ENCODE measurements around the gene VCL. TPM values are rescaled to one million over a fixed set of nuclear protein-coding genes. Genes with fewer than 3 reads are reported as not detected.

VCL gene
- total RNA-seq, 2 experiments from 2014 or later: 15.6 to 18.5 TPM

DNA sequence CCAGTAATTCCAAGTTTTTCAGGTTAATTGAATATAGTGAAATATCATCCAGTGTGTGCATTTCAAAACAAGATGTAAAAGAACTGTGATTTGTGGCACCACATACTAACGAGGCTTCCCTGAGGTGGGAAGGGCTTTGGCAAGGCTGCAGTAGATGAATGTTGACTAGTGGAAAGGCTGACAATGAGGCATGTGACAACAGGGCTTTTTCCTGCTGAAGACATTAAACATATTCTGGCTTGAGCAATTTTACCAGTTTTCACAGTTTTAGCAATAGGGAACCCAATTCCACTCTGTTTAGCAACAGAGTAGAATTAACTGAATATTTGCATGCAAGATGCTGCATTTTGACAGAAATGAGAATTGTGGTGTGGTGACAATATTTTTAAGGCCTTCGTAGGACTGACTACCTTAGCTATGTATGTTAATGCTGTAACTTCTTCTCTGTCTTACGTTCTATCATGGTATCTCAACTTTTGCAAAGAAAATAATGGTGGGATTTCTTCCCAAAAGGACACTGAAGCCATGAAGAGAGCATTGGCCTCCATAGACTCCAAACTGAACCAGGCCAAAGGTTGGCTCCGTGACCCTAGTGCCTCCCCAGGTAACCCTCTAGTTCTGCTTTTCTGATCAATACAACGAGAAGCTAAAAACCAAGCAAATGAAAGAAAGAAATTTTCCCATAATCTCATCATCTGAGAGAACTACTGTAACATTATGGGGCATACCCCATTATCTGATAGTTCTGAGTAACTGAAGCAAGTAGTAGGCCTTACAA is 84.2 kb downstream of the VCL start:
- DNase-seq: no peak
- Mint-ChIP-seq H3K27ac (no peak overlapping the region), H3K36me3 (peaks cover 10% of the 10 kb centered on the region), H3K4me1 (peaks cover 29% of the 10 kb centered on the region), H3K27me3 (no peaks in the 10 kb centered on the region), H3K4me3 (no peak overlapping the region), H3K9me3 (no peaks in the 10 kb centered on the region)
- POLR2A ChIA-PET: no interaction called here
- ATAC-seq (ENCODE audit: low read depth): no peak

DNA sequence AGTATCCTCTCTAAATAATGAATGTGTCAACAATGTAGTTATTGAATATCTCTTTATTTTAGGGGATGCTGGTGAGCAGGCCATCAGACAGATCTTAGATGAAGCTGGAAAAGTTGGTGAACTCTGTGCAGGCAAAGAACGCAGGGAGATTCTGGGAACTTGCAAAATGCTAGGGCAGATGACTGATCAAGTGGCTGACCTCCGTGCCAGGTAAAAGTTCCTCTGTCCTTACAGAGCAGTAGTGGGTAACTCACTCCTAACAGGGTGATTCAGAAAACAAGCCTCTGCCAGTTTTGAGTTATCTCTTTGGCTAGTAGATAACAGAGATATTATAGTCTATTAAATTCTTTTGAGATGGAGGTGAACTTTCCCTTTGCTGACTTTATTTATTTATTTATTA is 85.4 kb downstream of the VCL start:
- Mint-ChIP-seq H3K27me3 (no peaks in the 10 kb centered on the region), H3K4me1 (peaks cover 23% of the 10 kb centered on the region), H3K27ac (no peak overlapping the region), H3K4me3 (no peak overlapping the region), H3K36me3 (peaks cover 7% of the 10 kb centered on the region), H3K9me3 (no peaks in the 10 kb centered on the region)
- DNase-seq (no peak), ATAC-seq (ENCODE audit: low read depth) (no peak)
- POLR2A ChIA-PET: no interaction called here

DNA sequence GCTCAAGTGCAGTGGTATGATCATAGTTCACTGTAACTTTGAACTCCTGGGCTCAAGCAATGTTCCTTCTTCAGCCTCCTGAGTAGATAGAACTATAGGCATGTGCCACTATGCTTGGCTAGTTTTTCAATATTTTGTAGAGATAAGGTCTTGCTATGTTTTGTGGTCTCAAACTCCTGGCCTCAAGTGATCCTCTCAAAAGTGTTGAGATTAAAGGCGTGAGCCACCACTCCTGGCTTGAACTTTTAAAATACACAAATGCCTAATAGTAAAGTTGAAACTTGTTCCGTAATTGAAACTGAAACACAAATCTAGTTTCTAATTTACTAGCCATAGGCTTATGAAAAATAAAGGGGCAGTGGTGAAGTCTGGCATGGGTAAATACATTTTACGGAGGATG is 87.0 kb downstream of the VCL start:
- H3K9me3 Mint-ChIP-seq: no peaks in the 10 kb centered on the region
- POLR2A ChIA-PET: no interaction called here
- ATAC-seq (ENCODE audit: low read depth) (no peak), DNase-seq (no peak)
- H3K4me1 Mint-ChIP-seq: peaks cover 9% of the 10 kb centered on the region
- peak overlapping the region; percentile 27 for H3K4me3 Mint-ChIP-seq
- H3K36me3 Mint-ChIP-seq: peaks cover 5% of the 10 kb centered on the region
- peak overlapping the region; percentile 49 for H3K27ac Mint-ChIP-seq
- no peaks in the 10 kb centered on the region for H3K27me3 Mint-ChIP-seq

DNA sequence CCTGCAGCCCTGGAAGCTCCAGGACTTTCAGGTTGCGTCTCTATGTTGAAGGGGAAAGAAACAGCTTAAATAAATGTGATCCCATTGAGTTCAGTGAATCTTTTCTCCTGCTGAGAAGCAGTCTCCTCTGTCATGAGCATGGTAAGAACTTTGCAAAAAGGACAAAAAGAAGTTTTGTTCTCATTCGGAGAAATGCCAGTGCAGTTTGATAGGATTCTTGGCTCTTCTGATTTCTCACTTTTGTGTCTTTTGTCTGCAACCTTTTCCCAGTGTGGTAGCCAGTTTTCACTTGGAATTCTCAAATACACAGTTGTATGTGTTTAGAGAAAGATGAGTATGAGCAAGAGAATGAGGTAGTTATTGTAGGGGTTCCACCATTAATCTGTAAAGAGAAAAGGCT is 88.4 kb downstream of the VCL start:
- Mint-ChIP-seq H3K36me3 (peaks cover 8% of the 10 kb centered on the region), H3K4me3 (no peak overlapping the region), H3K9me3 (no peaks in the 10 kb centered on the region), H3K27ac (no peak overlapping the region), H3K4me1 (peaks cover 6% of the 10 kb centered on the region), H3K27me3 (no peaks in the 10 kb centered on the region)
- no peak for ATAC-seq (ENCODE audit: low read depth)
- POLR2A ChIA-PET: no interaction called here
- DNase-seq: no peak

DNA sequence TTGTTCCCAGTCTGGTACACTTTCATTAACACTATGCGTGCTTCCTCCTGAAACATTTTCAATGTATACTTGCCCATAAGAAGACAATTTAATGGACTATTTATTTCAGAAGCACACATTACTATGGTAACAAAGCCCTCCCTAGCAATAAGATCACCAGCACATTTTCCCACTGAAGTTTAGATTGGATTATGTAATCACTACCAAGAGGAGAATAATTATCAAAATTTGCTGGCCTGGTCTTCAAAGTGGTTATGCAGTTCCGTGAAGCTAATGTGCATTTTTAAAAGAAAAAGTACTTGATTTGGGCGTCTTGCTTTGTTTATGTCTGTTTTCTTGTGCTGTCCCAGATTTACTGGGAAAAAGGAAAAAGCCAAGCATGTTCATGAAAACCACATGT is 90.8 kb downstream of the VCL start:
- POLR2A ChIA-PET: no interaction called here
- Mint-ChIP-seq H3K36me3 (peaks cover 8% of the 10 kb centered on the region), H3K27ac (no peak overlapping the region), H3K4me1 (peaks cover 6% of the 10 kb centered on the region), H3K9me3 (no peaks in the 10 kb centered on the region), H3K4me3 (no peak overlapping the region), H3K27me3 (no peaks in the 10 kb centered on the region)
- DNase-seq (no peak), ATAC-seq (ENCODE audit: low read depth) (no peak)

DNA sequence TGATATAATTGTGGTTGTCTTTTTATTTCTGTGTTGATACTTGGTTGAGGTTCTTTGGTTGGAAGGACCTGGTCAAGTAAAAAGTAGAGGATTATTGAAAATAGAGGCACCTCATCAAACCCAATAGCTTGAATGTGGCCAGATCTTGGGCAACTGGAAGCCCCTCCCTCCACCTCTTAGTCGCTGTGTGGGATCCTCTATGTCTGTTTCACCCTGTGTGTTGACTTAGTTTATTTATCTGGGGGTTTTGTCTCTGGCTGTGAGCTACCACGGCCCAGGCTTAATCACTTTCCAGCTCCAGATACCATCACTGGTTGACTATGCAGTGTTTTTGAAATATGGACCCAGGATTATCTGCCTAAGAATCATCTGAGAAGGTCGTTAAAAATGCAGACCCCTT is 94.5 kb downstream of the VCL start:
- POLR2A ChIA-PET: no interaction called here
- Mint-ChIP-seq H3K9me3 (no peaks in the 10 kb centered on the region), H3K4me1 (no peaks in the 10 kb centered on the region), H3K36me3 (peaks cover 6% of the 10 kb centered on the region), H3K4me3 (no peak overlapping the region), H3K27ac (no peak overlapping the region), H3K27me3 (no peaks in the 10 kb centered on the region)
- DNase-seq (no peak), ATAC-seq (ENCODE audit: low read depth) (no peak)

DNA sequence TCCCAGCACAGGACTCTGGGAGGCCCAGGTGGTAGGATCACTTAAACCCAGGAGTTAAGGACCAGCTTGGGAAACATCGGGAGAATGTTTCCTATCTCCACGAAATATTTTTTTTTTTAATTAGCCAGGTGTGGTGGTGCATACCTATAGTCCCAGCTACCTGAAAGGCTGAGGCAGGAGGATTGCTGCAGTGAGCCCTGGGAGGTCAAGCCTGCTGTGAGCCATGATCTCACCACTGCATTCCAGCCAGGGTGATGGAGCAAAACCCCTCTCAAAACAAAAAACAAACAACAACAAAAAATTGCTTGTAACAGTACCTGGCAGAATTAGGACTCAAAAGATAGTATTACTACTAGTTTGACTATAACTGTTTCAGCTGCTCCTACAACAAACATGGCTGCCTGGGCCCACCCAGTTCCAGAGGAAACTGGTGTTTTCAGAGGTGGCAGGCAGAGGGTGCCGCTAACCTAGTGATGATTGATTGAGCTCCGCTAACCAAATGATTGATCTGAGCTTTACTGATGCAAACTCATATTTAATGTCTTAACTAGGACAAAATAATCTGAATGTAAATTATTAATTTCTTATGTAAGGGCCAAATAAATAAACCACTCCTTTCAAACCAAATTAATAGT is 95.7 kb downstream of the VCL start:
- H3K27me3 Mint-ChIP-seq: no peaks in the 10 kb centered on the region
- peaks cover 10% of the 10 kb centered on the region for H3K36me3 Mint-ChIP-seq

DNA sequence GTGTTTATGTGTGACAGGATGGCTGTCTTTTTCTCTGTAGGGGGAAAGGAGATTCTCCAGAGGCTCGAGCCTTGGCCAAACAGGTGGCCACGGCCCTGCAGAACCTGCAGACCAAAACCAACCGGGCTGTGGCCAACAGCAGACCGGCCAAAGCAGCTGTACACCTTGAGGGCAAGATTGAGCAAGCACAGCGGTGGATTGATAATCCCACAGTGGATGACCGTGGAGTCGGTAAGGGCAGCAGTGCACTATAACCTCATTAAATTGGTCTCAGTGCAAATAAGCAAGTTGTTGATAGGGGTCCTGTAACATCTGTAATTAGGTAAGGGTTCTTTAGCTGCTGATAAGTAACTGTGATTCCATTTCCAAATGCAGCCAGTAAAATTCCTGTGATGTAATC is 96.3 kb downstream of the VCL start:
- POLR2A ChIA-PET: no interaction called here
- H3K9me3 Mint-ChIP-seq: no peaks in the 10 kb centered on the region
- H3K4me1 Mint-ChIP-seq: peaks cover 5% of the 10 kb centered on the region
- ATAC-seq (ENCODE audit: low read depth) (no peak), DNase-seq (no peak)
- no peak overlapping the region for H3K27ac Mint-ChIP-seq
- H3K4me3 Mint-ChIP-seq: no peak overlapping the region
- no peaks in the 10 kb centered on the region for H3K27me3 Mint-ChIP-seq
- peaks cover 10% of the 10 kb centered on the region for H3K36me3 Mint-ChIP-seq

More for the DNA sequence above, 95.7 kb downstream of the VCL start:
- no peak for ATAC-seq (ENCODE audit: low read depth)
- DNase-seq: no peak
- no peaks in the 10 kb centered on the region for H3K9me3 Mint-ChIP-seq
- no peak overlapping the region for H3K27ac Mint-ChIP-seq
- H3K4me3 Mint-ChIP-seq: no peak overlapping the region
- H3K4me1 Mint-ChIP-seq: no peaks in the 10 kb centered on the region
- POLR2A ChIA-PET: no interaction called here

DNA sequence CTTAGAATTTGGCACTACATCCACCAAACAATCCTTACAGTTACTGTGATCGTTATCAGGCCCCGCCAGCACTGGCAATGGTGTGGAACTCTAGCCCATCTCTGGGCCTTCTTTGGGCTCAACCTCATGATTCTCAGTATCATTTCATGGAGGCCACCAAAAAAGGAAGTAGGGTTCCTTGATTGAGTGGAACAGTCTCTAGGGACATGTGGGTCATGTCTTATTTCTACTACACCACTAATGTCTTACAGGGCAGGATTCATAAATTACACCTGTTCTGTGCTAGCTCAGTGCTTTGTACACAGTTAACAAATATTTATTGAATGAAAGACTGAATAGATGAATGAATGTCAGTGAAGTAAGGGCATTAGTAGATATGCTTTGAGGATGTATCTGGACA is 98.9 kb downstream of the VCL start:
- peaks cover 5% of the 10 kb centered on the region for H3K4me1 Mint-ChIP-seq
- H3K36me3 Mint-ChIP-seq: peaks cover 8% of the 10 kb centered on the region
- no peaks in the 10 kb centered on the region for H3K27me3 Mint-ChIP-seq
- DNase-seq (no peak), ATAC-seq (ENCODE audit: low read depth) (no peak)
- POLR2A ChIA-PET: no interaction called here
- H3K4me3 Mint-ChIP-seq: no peak overlapping the region
- H3K27ac Mint-ChIP-seq: no peak overlapping the region
- H3K9me3 Mint-ChIP-seq: no peaks in the 10 kb centered on the region

DNA sequence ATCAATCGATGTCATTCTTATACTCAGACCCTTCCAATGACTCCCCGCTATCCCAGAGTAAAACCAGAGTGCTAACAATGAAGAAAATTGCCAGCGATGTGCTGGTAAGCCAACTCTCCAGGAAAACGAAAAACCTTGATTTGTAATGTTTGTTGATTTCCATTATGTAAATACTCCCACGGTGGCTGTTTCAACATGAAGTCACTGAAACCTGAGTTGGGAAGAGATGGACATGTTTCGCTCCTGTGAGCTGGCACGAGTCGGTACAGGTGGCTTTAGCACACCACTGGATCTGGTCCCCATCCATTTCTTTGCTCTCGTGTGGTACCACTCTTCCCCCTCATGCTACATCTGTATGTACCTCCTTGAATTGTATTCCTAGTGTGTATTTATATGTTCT is 99.9 kb downstream of the VCL start:
- no peaks in the 10 kb centered on the region for H3K9me3 Mint-ChIP-seq
- DNase-seq (no peak), ATAC-seq (ENCODE audit: low read depth) (no peak)
- H3K4me3 Mint-ChIP-seq: no peak overlapping the region
- H3K4me1 Mint-ChIP-seq: peaks cover 5% of the 10 kb centered on the region
- POLR2A ChIA-PET: no interaction called here
- peaks cover 8% of the 10 kb centered on the region for H3K36me3 Mint-ChIP-seq
- no peaks in the 10 kb centered on the region for H3K27me3 Mint-ChIP-seq
- no peak overlapping the region for H3K27ac Mint-ChIP-seq

DNA sequence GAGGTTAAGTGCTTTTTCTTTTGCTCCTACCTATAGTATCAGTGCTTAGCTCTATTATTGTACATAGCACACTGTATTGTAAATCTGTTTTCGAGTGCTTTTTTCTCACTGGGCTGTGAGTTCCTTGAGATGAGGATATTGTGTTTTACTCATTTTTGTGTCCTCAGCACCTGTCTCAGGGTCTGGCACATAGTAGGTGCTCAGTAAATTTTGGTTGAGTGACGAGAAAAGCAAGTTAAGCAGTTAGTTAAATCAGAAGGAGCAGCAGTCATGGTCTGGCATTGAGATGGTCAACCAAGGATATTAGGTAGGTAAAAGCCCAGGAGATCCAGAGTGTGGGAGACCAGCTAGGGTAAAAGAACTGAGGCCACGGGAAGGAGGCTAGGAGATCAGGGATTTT is 101.5 kb downstream of the VCL start:
- Mint-ChIP-seq H3K4me1 (peaks cover 5% of the 10 kb centered on the region), H3K27ac (no peak overlapping the region)
- POLR2A ChIA-PET: no interaction called here

DNA sequence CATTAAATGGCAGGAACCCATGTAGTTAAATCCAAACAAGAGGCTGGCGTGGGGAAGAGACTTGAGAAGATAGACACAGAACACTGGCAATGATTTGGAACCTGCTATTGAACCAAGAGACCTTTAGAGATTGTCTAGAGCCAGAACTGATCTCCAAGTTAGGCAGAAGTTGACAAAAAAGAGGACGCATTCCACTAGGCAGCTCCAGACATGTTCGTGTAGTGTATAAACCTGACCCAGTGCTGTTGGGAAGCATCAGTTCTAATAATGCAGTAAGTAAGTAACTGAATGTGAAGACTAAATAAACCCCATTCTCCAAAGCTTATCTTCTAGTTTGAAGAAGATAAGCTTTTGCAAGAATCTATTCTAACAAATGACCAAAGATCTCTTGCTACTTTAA is 101.9 kb downstream of the VCL start:
- Mint-ChIP-seq H3K4me1 (peaks cover 5% of the 10 kb centered on the region), H3K27me3 (no peaks in the 10 kb centered on the region), H3K27ac (no peak overlapping the region), H3K9me3 (no peaks in the 10 kb centered on the region), H3K4me3 (no peak overlapping the region), H3K36me3 (peaks cover 8% of the 10 kb centered on the region)
- ATAC-seq (ENCODE audit: low read depth): no peak
- no peak for DNase-seq
- POLR2A ChIA-PET: no interaction called here

More for the DNA sequence above, 101.5 kb downstream of the VCL start:
- DNase-seq (no peak), ATAC-seq (ENCODE audit: low read depth) (no peak)
- no peaks in the 10 kb centered on the region for H3K9me3 Mint-ChIP-seq
- no peaks in the 10 kb centered on the region for H3K27me3 Mint-ChIP-seq
- peaks cover 8% of the 10 kb centered on the region for H3K36me3 Mint-ChIP-seq
- H3K4me3 Mint-ChIP-seq: no peak overlapping the region

DNA sequence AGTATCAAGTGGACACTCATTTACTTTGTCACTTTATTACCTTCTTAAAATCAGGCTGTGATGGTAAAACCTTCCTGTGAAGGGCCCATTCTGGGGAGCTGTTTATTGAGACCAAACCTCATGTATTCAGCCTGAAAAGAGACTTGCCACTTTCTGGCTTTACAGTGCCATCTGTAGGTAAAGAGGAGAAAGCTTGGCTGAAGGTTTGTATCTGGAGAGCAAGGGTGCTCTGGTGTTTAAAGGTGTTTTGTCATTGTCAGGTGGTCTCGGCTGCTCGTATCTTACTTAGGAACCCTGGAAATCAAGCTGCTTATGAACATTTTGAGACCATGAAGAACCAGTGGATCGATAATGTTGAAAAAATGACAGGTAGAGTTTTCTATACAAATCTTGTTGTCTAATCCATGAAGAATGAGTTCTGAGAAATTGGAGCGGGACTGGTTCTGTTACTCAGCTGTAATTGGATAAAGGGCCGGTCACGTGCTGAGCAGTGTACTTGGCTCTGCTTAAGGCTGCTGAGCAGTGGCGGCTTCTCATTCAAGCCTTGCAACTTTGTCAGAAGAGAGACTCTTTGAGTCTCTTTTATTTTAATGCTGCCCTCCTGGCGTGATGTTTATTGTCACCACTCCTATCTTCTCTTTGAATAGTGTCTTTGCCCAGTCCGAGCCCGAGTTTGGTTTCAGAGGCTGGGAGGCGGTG is 105.8 kb downstream of the VCL start:
- H3K9me3 Mint-ChIP-seq: no peaks in the 10 kb centered on the region
- no peak overlapping the region for H3K27ac Mint-ChIP-seq
- ATAC-seq (ENCODE audit: low read depth) (no peak), DNase-seq (no peak)
- peaks cover 8% of the 10 kb centered on the region for H3K36me3 Mint-ChIP-seq
- H3K4me3 Mint-ChIP-seq: no peak overlapping the region
- H3K4me1 Mint-ChIP-seq: peaks cover 7% of the 10 kb centered on the region
- POLR2A ChIA-PET: interaction anchor here (0.6 to 1.5 kb wide), 2 partner anchors 8 to 103 kb away, joined by 3 to 5 read pairs; no protein-coding TSS in a partner anchor
- H3K27me3 Mint-ChIP-seq: no peaks in the 10 kb centered on the region

DNA sequence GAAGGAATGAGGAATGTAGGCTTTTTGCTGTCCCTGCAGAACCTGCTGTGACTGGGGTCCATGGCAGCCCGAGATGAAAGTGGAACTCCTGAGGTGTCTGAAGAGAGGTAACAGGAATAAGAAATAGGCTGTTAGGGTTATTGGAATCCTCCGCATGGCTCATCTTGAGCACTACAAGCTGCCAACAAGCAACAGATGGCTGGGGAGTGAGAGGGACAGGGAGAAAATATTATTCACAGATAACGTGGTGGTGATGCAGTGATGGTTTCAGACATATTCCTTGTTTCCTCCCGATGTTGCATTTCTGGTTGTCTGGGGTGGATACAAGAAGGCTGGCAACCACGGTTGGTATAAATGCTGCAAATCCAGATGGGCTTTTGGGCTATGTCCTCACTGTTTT is 106.6 kb downstream of the VCL start:
- POLR2A ChIA-PET: interaction anchor here (1.5 kb wide), 1 partner anchor 9 kb away, joined by 3 read pairs; no protein-coding TSS in a partner anchor
- Mint-ChIP-seq H3K27ac (no peak overlapping the region), H3K4me1 (peaks cover 2% of the 10 kb centered on the region), H3K4me3 (no peak overlapping the region), H3K36me3 (peaks cover 12% of the 10 kb centered on the region), H3K9me3 (no peaks in the 10 kb centered on the region), H3K27me3 (no peaks in the 10 kb centered on the region)
- ATAC-seq (ENCODE audit: low read depth) (no peak), DNase-seq (no peak)

All from activated naive CD8-positive, alpha-beta T cell treated with anti-CD3 and anti-CD28 coated beads, Interleukin-2, amount 10 ng/mL, durations not matched to agents 7 days and 5 days (primary cell).